Measurements from ENCODE around the gene TCF7.
"Not testable (repeated sequence)": the region's sequence is repeated elsewhere in the genome, so short reads cannot be mapped to it uniquely, and the experiment has no call there.

Gene TCF7

GRCh38 chr5:134148986-134149539 lies 34.6 kb downstream of the TCF7 start:
- Histone ChIP-seq H3K9me2 (replicated peaks; ENCODE audit: insufficient read depth, low read length) (no peaks in the 10 kb centered on the region), H3K4me3 (ENCODE audit: insufficient read depth, low read length, poor library complexity, severe bottlenecking) (no peak overlapping the region), H2AFZ (ENCODE audit: low read depth, low read length, severe bottlenecking) (no peak overlapping the region), H4K20me1 (ENCODE audit: low read depth, low read length) (no peaks in the 10 kb centered on the region), H3K9me3 (ENCODE audit: insufficient read depth, low read length) (no peaks in the 10 kb centered on the region), H3K27ac (ENCODE audit: low read depth, low read length) (no peak overlapping the region), H3K79me2 (ENCODE audit: insufficient read depth, low read length) (no peaks in the 10 kb centered on the region), H3F3A (ENCODE audit: insufficient read depth) (no peaks in the 10 kb centered on the region), H3K9ac (ENCODE audit: low read length) (no peak overlapping the region), H3K27me3 (ENCODE audit: low read length) (no peaks in the 10 kb centered on the region), H3K4me2 (ENCODE audit: low read depth, low read length, poor library complexity, severe bottlenecking) (no peak overlapping the region), H3K36me3 (ENCODE audit: low read length) (no peaks in the 10 kb centered on the region)
- TF ChIP-seq CTCF (IDR thresholded peaks at IDR 0.05; ENCODE audit: insufficient read depth, low read length, poor library complexity, severe bottlenecking) (no peak), EZH2phosphoT487 (conservative IDR thresholded peaks at IDR 0.05; ENCODE audit: low read length) (no peak)

- Histone ChIP-seq H3K4me3 (ENCODE audit: insufficient read depth, low read length, poor library complexity, severe bottlenecking) (no peak overlapping the region), H2AFZ (ENCODE audit: low read depth, low read length, severe bottlenecking) (no peak overlapping the region), H3K27ac (ENCODE audit: low read depth, low read length) (no peak overlapping the region), H3K9me3 (ENCODE audit: insufficient read depth, low read length) (no peaks in the 10 kb centered on the region), H3K27me3 (ENCODE audit: low read length) (no peaks in the 10 kb centered on the region), H3K36me3 (ENCODE audit: low read length) (no peaks in the 10 kb centered on the region), H3K79me2 (ENCODE audit: insufficient read depth, low read length) (no peaks in the 10 kb centered on the region), H3K4me2 (ENCODE audit: low read depth, low read length, poor library complexity, severe bottlenecking) (no peak overlapping the region), H3K9me2 (replicated peaks; ENCODE audit: insufficient read depth, low read length) (no peaks in the 10 kb centered on the region), H3F3A (ENCODE audit: insufficient read depth) (no peaks in the 10 kb centered on the region), H3K9ac (ENCODE audit: low read length) (no peak overlapping the region), H4K20me1 (ENCODE audit: low read depth, low read length) (no peaks in the 10 kb centered on the region)
- TF ChIP-seq EZH2phosphoT487 (conservative IDR thresholded peaks at IDR 0.05; ENCODE audit: low read length), result no peak
- TF ChIP-seq CTCF (IDR thresholded peaks at IDR 0.05; ENCODE audit: insufficient read depth, low read length, poor library complexity, severe bottlenecking), result no peak
Observed at GRCh38 chr5:134149571-134150303, 35.3 kb downstream of the TCF7 start.

- Histone ChIP-seq H3K27ac (ENCODE audit: low read depth, low read length) (no peak overlapping the region), H3K79me2 (ENCODE audit: insufficient read depth, low read length) (no peaks in the 10 kb centered on the region), H3K9me2 (replicated peaks; ENCODE audit: insufficient read depth, low read length) (no peaks in the 10 kb centered on the region), H4K20me1 (ENCODE audit: low read depth, low read length) (no peaks in the 10 kb centered on the region), H3K27me3 (ENCODE audit: low read length) (no peaks in the 10 kb centered on the region), H3F3A (ENCODE audit: insufficient read depth) (no peaks in the 10 kb centered on the region; the same call in 1 of the 2 replicates), H2AFZ (ENCODE audit: low read depth, low read length, severe bottlenecking) (no peak overlapping the region), H3K9me3 (ENCODE audit: insufficient read depth, low read length) (no peaks in the 10 kb centered on the region), H3K9ac (ENCODE audit: low read length) (no peak overlapping the region), H3K36me3 (ENCODE audit: low read length) (peaks cover 13% of the 10 kb centered on the region; the same call in 1 of the 2 replicates), H3K4me2 (ENCODE audit: low read depth, low read length, poor library complexity, severe bottlenecking) (no peak overlapping the region), H3K4me3 (ENCODE audit: insufficient read depth, low read length, poor library complexity, severe bottlenecking) (no peak overlapping the region)
- no peak for TF ChIP-seq CTCF (IDR thresholded peaks at IDR 0.05; ENCODE audit: insufficient read depth, low read length, poor library complexity, severe bottlenecking)
- TF ChIP-seq EZH2phosphoT487 (conservative IDR thresholded peaks at IDR 0.05; ENCODE audit: low read length), result no peak
Observed at GRCh38 chr5:134151723-134152122, 37.2 kb downstream of the TCF7 start.

GRCh38 chr5:134152173-134152832 lies 37.8 kb downstream of the TCF7 start:
- not testable (repeated sequence) for H2AFZ ChIP-seq (ENCODE audit: low read depth, low read length, severe bottlenecking); H3K9me3 ChIP-seq (ENCODE audit: insufficient read depth, low read length); H3K27ac ChIP-seq (ENCODE audit: low read depth, low read length); H3K4me3 ChIP-seq (ENCODE audit: insufficient read depth, low read length, poor library complexity, severe bottlenecking); H3K9me2 ChIP-seq (replicated peaks; ENCODE audit: insufficient read depth, low read length); H4K20me1 ChIP-seq (ENCODE audit: low read depth, low read length); H3F3A ChIP-seq (ENCODE audit: insufficient read depth); H3K79me2 ChIP-seq (ENCODE audit: insufficient read depth, low read length); H3K27me3 ChIP-seq (ENCODE audit: low read length); H3K4me2 ChIP-seq (ENCODE audit: low read depth, low read length, poor library complexity, severe bottlenecking); H3K9ac ChIP-seq (ENCODE audit: low read length)
- peaks cover 13% of the 10 kb centered on the region; the same call in 1 of the 2 replicates for H3K36me3 ChIP-seq (ENCODE audit: low read length)

Data from SU-DHL-6 (cell line).